NCI-H774 (cell line): Measurements from ENCODE around the gene PKHD1.

Experiments
- DNase-seq: peaks from one replicate; lab custom pipeline; 2025; lab: John Stamatoyannopoulos, UW

PKHD1 gene, protein sequence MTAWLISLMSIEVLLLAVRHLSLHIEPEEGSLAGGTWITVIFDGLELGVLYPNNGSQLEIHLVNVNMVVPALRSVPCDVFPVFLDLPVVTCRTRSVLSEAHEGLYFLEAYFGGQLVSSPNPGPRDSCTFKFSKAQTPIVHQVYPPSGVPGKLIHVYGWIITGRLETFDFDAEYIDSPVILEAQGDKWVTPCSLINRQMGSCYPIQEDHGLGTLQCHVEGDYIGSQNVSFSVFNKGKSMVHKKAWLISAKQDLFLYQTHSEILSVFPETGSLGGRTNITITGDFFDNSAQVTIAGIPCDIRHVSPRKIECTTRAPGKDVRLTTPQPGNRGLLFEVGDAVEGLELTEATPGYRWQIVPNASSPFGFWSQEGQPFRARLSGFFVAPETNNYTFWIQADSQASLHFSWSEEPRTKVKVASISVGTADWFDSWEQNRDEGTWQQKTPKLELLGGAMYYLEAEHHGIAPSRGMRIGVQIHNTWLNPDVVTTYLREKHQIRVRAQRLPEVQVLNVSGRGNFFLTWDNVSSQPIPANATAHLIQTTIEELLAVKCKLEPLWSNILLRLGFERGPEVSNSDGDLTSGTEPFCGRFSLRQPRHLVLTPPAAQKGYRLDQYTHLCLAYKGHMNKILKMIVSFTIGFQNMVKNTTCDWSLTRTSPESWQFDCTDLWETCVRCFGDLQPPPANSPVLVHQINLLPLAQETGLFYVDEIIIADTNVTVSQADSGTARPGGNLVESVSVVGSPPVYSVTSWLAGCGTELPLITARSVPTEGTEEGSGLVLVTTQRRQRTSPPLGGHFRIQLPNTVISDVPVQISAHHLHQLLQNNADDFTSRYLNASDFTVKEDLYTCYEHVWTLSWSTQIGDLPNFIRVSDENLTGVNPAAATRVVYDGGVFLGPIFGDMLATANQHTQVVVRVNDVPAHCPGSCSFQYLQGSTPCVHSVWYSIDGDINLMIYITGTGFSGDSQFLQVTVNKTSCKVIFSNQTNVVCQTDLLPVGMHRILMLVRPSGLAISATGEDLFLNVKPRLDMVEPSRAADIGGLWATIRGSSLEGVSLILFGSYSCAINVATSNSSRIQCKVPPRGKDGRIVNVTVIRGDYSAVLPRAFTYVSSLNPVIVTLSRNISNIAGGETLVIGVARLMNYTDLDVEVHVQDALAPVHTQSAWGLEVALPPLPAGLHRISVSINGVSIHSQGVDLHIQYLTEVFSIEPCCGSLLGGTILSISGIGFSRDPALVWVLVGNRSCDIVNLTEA (N-terminal part only)

GRCh38 chr6:52087498-52087999 lies at the start of gene PKHD1:
PKHD1 (minus strand) TSS chr6:52087613; CDS start chr6:52084933, 2,680 bp downstream.
- DNase-seq, result no peak

DNA sequence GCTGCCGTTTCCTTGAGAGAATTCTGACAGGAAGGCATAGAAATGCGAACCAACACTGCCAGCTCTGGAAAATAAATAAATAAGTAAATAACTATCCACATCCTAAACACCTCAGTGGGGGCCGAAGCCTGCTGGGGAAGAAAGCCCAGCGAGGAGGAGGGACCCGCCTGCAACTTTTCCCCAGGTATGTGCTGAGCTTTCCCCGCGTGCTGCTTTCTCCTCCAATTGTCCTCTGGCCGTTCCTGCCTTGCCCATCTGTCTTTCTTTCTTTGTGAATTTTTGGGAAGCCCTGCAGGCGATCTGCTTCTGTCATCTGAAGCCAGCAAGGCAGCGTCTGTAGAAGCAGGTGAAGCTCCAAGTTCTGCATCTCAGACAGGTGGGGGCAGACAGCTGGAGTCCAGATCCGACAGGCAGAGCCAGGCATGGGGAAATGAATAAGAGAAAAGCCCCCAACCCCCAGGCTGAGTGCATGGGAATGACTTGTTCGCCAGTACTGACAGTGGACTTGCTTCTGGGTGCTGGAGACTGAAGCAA lies 49.6 kb upstream of the PKHD1 start:
- no peak for DNase-seq

DNA sequence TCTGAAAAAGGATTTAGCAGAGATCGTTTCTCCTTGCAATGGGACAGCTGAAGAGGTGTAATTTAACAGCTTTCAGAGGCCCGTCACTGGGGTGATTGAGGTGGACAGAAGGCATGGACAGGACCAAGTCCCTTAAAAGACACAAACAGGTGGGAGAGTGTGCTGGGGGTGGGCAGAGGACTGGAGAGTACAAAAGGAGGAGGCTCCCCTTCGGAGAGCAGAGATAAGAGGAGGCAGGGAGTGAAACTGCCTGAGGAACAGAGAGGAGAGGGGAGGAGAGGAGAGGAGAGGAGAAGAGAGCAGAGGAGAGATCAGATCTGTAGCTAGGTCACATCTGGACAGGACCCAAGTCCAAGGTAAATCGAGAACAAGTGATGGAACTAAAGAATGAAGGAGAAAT lies 48.6 kb upstream of the PKHD1 start:
- DNase-seq, result no peak

DNA sequence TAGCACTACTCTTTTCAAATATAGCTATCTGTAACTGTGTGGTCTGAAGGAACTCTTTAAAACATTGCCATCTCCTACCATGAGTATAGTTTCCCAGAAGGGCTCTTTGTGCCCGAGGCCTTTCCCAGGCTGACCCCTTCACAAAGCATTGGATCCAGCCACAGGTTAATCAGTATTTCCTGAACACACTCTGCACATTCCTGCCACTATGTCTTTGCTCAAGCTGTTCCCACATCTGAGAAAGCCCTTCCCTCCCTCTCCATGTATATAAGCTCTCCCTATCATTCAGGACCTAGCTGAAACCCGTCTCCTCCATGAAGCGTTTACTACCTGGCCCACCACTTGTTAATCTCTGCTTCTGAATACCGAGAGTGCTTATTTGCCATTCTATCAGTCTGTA lies 47.8 kb upstream of the PKHD1 start:
- no peak for DNase-seq

DNA sequence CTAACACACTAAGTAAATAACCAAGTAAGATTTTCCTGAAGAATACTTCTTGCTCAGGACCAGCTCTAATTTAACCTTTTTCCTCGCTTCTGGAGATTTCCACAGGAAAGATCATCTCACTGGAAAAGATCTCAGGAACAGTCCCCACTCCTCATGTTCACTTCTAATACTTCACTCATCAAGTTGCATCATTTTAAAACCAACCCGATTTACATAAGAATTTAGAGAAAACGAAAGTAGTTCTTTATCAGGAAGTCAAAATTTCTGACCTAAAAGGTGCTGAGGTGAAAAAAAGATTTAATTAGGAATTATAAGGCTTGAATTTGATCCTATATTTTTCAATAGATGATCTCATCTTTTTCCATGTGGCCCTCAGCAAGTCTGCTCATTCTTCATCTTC lies 46.6 kb upstream of the PKHD1 start:
- DNase-seq, result no peak

GRCh38 chr6:52133324-52133723 lies 45.9 kb upstream of the PKHD1 start:
- DNase-seq, result no peak

- no peak for DNase-seq
Measured at GRCh38 chr6:52132292-52132691, 44.9 kb upstream of the PKHD1 start.

GRCh38 chr6:52130440-52130839 lies 43.0 kb upstream of the PKHD1 start:
- no peak for DNase-seq

- no peak for DNase-seq
Measured at GRCh38 chr6:52127957-52128356, 40.5 kb upstream of the PKHD1 start.

DNA sequence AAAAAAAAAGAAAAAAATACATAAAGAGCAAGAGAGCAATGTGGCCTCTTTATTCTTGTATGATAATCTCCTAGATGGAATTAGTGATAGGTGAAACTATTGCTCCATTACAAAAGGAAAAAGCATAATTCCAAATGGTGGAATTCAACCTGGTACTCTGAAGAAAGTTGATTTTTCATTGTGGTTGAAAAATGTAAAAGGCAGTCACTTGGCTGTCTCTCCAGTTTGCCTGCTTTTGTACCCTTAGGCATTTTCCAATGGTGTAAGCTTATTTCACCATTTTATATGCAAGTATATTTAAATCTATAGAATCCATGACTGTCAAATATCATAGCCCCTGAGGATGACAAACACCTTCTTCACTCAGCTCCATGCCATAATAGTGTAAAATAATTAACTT lies 38.8 kb upstream of the PKHD1 start:
- no peak for DNase-seq

DNA sequence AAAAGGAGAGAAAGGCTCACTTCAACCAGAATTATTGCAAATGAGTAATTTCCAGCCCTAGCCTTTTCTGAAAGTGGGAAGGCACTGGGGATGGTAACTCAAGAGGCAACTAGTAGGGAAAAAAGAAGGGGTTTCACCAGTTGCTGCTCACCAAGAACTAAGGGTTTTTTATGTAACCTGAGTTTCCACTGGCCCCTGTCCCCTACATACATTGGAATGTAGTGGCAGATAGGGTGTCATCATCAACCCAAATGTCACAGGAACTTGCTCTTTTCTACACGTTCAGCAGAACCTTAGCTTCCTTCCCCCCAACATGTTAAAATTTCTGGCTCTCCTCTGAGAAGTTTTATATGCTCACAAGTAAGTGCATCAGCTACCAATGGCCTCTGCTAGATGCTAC lies 38.2 kb upstream of the PKHD1 start:
- DNase-seq, result no peak

- DNase-seq, result no peak
Measured at GRCh38 chr6:52125139-52125538, 37.7 kb upstream of the PKHD1 start.

- no peak for DNase-seq
Measured at GRCh38 chr6:52124126-52125121, 37.0 kb upstream of the PKHD1 start.

DNA sequence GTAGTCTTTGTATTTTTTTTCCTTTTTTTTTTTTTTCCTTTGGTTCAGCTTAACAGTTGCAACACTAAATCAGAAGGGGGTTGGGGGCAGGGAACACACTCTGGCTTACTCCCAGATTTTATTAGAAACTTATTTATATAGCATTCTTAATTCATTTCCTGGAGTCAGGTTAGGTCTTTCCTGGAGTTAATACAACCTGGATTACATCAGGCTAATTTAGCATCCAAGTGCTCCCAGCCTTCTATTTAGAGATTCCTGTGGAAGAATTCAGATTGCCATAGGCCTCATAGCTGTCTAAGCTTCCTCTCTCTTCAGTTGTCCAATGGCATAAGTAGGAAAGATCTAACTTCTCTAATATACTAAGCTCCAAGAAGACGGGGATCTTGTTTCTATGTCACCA lies 35.8 kb upstream of the PKHD1 start:
- DNase-seq, result no peak

DNA sequence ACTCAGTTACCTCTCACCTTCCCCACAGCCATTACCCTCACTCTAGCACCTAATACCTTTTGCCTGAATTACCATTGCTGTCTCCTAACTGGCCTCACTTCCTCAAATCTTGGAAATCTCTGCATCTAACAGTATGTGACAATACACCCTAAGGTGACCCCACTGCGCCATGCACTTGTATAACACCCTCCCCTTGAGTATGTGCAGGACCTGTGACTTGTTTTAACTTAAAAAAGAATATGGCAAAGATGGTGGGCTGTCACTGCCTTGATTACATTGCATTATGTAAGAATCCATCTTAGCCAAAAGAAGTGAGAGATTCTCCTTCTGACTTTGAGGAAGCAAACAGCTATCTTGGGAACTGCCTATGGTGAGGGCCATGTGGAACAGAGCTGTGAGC lies 29.9 kb upstream of the PKHD1 start:
- no peak for DNase-seq

DNA sequence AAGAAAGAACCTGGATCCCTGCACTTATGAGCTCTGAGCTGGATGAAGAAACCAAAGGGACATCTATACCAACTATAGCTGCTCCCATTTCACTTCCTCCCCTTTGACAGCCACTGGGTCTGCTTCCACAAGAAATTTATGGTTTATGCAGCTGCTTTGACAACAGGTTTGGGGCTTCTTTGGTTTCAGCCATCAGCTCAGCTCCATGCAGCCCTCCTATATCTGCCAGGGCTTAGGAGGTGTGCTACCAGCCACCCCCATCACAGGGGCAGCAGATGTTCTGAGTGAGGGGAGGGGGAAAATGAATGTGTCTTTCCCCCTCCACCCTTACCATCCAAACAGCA lies 29.2 kb upstream of the PKHD1 start:
- DNase-seq, result no peak

GRCh38 chr6:52115891-52116604 lies 28.6 kb upstream of the PKHD1 start:
- DNase-seq, result no peak

GRCh38 chr6:52115145-52115741 lies 27.8 kb upstream of the PKHD1 start:
- DNase-seq, result no peak

DNA sequence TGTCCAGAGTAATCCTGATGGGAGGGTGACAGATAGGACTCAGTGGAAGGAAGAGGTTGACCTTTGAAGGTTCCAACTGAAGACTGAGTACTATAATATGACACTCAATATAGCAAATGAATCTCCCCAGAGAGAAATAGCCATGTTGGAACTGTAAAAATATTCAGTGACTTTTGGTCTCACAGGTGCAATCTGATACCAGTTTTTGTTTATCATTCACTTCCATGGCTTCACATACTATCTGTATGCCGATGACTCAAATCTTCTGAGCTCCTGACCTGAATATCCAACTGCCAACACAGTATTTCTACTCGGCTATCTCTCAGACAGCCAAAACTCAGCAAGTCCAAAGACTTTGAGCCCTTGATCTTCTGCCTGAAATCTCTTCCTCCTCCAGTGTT lies 21.8 kb upstream of the PKHD1 start:
- no peak for DNase-seq

DNA sequence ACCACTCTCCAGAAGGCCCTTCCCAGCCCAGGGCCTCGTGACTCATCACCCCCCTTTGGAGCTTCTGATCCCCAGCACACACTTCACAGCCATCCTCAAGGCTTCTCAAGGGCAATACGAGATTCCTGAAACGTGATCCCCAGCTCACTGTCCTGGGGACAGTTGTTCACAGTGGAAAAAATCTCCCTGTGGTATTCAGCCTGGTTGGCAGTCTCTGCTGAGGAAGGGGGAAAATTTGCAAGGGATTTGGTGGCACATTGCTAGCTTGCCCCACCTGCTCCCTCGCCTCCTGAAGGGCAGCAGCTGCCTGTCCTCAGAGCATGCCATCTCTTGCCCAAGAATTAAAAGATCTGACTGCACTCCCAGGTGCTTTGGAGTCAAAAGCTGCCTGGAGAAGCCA lies 20.7 kb upstream of the PKHD1 start:
- DNase-seq, result no peak
